ENCODE measurements around the gene ETFA.

DNA sequence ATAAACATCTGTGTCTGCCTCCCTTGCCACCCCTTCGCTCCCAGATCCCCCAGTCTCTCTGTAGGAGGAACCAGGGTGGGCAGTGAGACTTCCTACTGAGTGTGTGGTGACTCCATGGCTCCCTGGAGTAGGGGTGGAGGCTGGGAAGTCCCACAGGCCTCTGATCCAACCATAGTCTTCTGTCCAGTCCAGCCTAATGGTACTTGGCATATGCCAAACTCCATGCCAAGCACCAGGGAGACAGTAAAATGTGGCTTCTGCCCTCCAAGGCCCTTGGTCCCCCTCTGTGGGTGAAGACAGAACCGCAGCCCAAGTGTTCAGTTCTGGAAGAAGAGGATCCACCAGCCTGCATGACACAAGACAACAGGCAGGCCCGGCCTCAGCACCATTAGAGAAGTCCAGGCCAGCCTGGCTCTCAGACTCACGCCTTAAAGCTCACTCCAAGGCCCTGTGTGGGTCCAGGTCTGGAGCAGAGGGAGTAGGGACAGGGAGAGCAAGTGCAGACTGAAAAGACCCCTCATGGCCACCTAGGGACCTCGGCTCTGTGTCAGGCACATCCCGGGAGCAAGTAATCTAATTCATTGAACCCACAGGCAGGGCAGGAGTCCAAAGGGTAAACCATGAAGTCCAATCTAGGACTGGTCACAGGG lies 112.7 kb downstream of the ETFA start:
- TF ChIP-seq CTCF (IDR thresholded peaks at IDR 0.05) = no peak
- TF ChIP-seq ZFX (IDR thresholded peaks at IDR 0.05; ENCODE audit: borderline replicate concordance) = no peak
